OCI-LY3 (cell line): ENCODE results near the gene MDK.

Source experiments
- CTCF ChIP-seq: fragments of 200-600, 300-600 bp; sonication (generic); IDR thresholded peaks from 2 replicates; pipeline ENCODE4 v1.5.1; 2014; ENCODE audit warnings: antibody characterized with exemption, low read length, low read depth
- EZH2phosphoT487 ChIP-seq: fragments of 200-600 bp; shearing (Covaris generic); IDR thresholded peaks from 2 replicates; pipeline ENCODE4 v1.6.1; 2018; ENCODE audit warnings: antibody characterized with exemption, mixed run types, low read depth

- TF ChIP-seq EZH2phosphoT487 = no peak
- no peak for TF ChIP-seq CTCF
Observed at GRCh38 chr11:46420513-46420912, 39.0 kb downstream of the MDK start.
